ENCODE data around the gene TRIM46. TPM values are rescaled to one million over a fixed set of nuclear protein-coding genes. Genes with fewer than 3 reads are reported as not detected.

The TRIM46 gene
- total and polyA plus RNA-seq, 9 of the 15 experiments (the other 6 are each of a cell fraction or from before 2014, with no cell fraction given) = 0.05 to 0.60 (median 0.16) TPM; not detected in 3

DNA sequence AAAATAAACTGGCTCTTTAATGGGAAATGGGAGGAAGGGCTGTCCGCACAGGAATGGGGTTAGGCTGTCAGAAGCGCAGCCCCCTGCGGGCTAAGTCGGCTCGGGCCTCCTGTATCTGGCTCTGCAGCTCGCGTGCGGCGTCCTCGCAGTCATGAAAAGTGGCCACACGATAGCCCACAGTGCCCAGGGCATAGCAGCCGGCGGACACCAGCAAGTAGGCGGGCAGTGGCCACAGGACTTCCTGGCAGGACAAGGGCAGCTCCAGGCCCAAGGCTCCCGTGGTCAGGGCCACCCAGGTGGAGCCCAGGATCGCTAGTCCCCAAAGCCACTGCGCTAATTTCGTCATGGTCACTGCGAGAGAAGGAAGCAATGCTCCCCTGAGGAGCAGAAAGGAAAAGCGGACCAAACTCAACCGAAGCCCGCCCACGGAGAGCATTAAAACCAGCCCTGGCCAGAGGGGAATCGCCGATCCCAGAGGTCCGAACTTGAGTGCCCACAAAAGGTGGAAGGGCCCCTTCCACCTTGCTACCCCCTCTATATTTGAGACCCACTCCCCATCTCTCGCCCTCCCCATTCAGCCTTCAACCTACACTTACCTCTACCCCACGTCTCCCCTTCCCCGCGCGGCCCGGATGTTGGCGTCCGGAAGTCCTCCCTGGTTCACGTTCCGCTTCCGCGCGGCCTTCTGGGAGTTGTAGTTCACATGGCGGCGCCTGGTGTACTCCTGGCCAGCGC, 33.6 kb upstream of the TRIM46 start, which contains the start of gene DPM3 (continued):
- TF ChIP-seq TAF15 (IDR thresholded peaks at IDR 0.05; ENCODE audit: low read depth, low read length) = no peak
- TF ChIP-seq SMC3 (conservative IDR thresholded peaks at IDR 0.05; ENCODE audit: insufficient read depth, low read depth, low read length) = no peak
- TF ChIP-seq TBP (optimal IDR thresholded peaks at IDR 0.05; ENCODE audit: low read depth, low read length) = no peak
- peak; percentile 35 to 39; a peak in 2 of 4 replicates for TF ChIP-seq FOXK2 (conservative IDR thresholded peaks at IDR 0.05 in 1 of 2, IDR thresholded peaks at IDR 0.05 in 1 of 2; ENCODE audit: low read depth in 2 of 2)
- no peak for TF ChIP-seq CBFA2T2 (conservative IDR thresholded peaks at IDR 0.05)
- no peak for TF ChIP-seq ZNF140 (CRISPR knock-in tag; IDR thresholded peaks at IDR 0.05)
- TF ChIP-seq, protein P1, sequence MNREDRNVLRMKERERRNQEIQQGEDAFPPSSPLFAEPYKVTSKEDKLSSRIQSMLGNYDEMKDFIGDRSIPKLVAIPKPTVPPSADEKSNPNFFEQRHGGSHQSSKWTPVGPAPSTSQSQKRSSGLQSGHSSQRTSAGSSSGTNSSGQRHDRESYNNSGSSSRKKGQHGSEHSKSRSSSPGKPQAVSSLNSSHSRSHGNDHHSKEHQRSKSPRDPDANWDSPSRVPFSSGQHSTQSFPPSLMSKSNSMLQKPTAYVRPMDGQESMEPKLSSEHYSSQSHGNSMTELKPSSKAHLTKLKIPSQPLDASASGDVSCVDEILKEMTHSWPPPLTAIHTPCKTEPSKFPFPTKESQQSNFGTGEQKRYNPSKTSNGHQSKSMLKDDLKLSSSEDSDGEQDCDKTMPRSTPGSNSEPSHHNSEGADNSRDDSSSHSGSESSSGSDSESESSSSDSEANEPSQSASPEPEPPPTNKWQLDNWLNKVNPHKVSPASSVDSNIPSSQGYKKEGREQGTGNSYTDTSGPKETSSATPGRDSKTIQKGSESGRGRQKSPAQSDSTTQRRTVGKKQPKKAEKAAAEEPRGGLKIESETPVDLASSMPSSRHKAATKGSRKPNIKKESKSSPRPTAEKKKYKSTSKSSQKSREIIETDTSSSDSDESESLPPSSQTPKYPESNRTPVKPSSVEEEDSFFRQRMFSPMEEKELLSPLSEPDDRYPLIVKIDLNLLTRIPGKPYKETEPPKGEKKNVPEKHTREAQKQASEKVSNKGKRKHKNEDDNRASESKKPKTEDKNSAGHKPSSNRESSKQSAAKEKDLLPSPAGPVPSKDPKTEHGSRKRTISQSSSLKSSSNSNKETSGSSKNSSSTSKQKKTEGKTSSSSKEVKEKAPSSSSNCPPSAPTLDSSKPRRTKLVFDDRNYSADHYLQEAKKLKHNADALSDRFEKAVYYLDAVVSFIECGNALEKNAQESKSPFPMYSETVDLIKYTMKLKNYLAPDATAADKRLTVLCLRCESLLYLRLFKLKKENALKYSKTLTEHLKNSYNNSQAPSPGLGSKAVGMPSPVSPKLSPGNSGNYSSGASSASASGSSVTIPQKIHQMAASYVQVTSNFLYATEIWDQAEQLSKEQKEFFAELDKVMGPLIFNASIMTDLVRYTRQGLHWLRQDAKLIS (CRISPR knock-in tag; IDR thresholded peaks at IDR 0.05) = peak; percentile 31; the same call in 1 of the 2 replicates
- no peak; the same call in 1 of the 2 replicates for TF ChIP-seq POLR2AphosphoS2 (IDR thresholded peaks at IDR 0.05; ENCODE audit: low read length)
- TF ChIP-seq, protein P2, sequence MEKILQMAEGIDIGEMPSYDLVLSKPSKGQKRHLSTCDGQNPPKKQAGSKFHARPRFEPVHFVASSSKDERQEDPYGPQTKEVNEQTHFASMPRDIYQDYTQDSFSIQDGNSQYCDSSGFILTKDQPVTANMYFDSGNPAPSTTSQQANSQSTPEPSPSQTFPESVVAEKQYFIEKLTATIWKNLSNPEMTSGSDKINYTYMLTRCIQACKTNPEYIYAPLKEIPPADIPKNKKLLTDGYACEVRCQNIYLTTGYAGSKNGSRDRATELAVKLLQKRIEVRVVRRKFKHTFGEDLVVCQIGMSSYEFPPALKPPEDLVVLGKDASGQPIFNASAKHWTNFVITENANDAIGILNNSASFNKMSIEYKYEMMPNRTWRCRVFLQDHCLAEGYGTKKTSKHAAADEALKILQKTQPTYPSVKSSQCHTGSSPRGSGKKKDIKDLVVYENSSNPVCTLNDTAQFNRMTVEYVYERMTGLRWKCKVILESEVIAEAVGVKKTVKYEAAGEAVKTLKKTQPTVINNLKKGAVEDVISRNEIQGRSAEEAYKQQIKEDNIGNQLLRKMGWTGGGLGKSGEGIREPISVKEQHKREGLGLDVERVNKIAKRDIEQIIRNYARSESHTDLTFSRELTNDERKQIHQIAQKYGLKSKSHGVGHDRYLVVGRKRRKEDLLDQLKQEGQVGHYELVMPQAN (IDR thresholded peaks at IDR 0.05; ENCODE audit: borderline replicate concordance) = no peak; the same call in 1 of the 2 replicates
